Fibroblast of gingiva (primary cell): Measurements from ENCODE around the gene FEM1A.

ENCODE experiments used
- DNase-seq: peaks from one replicate; pipeline ENCODE4 v3.0.0-alpha.2; 2011; ENCODE audit warnings: low read depth

The FEM1A gene

GRCh38 chr19:4847190-4847973, 55.8 kb downstream of the FEM1A start:
- DNase-seq = no peak

GRCh38 chr19:4849019-4849418, 57.5 kb downstream of the FEM1A start:
- DNase-seq = no peak
